Stimulated activated CD4-positive, alpha-beta T cell treated with anti-CD3 and anti-CD28 coated beads, Interleukin-1b, Interleukin-23, amount 100 ng/mL, for 1 hour (primary cell): ENCODE data around the gene EEFSEC.

Source experiments
- DNase-seq, 2 donors: peaks; one replicate each; pipeline ENCODE4 v3.0.0-alpha.2; 2020; ENCODE audit warnings: low read depth in 2 of 2

EEFSEC gene, protein sequence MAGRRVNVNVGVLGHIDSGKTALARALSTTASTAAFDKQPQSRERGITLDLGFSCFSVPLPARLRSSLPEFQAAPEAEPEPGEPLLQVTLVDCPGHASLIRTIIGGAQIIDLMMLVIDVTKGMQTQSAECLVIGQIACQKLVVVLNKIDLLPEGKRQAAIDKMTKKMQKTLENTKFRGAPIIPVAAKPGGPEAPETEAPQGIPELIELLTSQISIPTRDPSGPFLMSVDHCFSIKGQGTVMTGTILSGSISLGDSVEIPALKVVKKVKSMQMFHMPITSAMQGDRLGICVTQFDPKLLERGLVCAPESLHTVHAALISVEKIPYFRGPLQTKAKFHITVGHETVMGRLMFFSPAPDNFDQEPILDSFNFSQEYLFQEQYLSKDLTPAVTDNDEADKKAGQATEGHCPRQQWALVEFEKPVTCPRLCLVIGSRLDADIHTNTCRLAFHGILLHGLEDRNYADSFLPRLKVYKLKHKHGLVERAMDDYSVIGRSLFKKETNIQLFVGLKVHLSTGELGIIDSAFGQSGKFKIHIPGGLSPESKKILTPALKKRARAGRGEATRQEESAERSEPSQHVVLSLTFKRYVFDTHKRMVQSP

DNA sequence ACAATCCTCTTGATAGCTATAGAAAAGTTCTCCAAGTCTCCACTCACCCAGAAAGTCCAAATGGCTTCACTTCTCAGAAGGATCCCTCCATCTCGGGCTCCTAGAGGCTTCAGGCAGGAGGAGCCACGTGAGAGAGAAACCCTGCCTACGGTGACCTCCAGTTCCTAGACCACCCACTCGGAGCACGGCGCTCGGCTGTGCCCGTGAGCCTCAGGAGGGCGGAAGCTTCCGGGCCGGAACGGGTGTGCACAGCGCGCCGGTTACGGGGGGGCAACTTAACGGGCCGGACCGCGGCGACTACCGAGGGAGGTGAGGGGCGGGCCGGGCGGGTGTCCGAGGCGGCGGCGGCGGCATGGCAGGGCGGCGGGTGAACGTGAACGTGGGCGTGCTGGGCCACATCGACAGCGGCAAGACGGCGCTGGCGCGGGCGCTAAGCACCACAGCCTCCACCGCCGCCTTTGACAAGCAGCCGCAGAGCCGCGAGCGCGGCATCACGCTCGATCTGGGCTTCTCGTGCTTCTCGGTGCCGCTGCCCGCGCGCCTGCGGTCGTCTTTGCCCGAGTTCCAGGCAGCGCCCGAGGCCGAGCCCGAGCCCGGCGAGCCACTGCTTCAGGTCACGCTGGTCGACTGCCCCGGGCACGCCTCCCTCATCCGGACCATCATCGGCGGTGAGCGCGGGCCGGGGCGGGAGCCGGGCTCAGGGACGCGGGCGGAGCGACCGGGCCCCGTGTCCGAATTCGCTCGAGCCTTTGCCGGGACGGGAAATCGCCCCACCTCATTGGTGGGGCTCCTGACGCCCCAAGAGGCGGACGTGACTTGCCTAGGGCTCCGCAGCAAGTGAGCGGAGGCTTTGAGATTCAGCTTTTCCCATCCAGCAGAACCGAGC lies at the start of gene EEFSEC:
Gene EEFSEC (plus strand): TSS at position 326 of the 886 bp plus-strand sequence. CDS start 27 bp downstream, at position 353.
- DNase-seq, result peak; percentile 55 to 90

DNA sequence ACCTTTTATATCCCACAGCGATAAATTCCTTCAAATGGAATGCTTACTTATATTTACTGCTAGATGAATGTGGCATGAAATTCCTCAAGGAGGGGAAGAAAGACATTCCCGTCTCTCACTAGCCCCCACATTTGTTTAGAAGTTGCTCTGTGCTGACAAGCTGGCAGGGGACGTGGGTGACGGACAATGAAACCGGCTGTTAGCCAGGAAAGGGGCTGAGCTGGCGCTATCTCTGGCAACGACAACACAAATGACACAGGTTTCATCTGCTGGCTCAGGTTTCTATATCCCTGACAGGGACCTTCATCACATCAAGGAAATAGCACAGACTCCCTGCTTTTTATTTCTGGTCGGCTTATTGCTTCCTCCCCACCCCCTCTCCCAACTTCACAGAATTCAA lies 45.4 kb upstream of the EEFSEC start:
- DNase-seq, result no peak

DNA sequence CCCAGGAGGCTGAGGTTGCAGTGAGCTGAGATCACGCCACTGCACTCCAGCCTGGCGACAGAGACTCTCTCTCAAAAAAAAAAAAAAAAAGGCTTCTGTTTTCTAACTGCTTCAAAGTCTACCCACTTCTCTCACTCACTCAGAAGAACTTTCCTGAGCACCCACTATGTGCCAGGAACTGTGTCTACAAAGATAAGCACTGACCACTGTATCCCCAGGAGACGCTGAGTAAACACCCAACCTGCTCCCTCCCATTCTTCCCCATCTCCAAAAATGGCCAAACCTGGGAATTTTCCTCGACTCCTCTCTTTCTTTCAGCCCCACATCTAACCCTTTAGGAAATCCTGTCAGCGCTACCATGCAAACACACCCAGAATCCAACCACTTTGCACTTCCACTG lies 42.1 kb upstream of the EEFSEC start:
- no peak for DNase-seq

DNA sequence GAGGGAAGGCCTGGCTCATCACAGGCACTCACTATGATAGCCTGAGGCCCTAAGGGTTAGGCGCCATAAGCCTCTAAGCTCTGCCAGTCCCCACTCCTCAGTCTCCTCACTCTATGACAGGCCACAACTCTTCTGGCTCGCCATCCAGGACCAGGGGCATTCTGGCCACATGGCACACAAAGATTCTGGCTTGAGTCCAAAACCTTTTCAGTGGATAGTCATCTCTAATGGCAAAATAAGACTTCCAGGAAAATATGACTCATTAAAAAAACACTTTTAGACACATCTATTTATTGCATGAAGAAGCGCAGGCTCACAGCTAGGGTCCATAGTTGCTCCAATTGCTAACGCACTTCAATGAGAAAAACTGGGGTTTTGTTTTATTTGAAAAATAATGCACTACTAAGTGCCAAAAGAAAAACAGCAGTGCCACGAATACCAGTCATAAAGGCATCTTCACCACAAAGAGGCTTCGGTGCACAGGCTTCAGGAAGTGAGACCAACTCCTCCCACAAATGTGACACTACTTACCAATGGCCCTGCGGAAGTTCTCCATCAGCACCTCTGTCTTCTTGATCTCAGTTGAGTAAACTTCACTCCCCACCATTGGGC lies 40.8 kb upstream of the EEFSEC start:
- DNase-seq, result peak in 1 of 2 donors; percentile 5

DNA sequence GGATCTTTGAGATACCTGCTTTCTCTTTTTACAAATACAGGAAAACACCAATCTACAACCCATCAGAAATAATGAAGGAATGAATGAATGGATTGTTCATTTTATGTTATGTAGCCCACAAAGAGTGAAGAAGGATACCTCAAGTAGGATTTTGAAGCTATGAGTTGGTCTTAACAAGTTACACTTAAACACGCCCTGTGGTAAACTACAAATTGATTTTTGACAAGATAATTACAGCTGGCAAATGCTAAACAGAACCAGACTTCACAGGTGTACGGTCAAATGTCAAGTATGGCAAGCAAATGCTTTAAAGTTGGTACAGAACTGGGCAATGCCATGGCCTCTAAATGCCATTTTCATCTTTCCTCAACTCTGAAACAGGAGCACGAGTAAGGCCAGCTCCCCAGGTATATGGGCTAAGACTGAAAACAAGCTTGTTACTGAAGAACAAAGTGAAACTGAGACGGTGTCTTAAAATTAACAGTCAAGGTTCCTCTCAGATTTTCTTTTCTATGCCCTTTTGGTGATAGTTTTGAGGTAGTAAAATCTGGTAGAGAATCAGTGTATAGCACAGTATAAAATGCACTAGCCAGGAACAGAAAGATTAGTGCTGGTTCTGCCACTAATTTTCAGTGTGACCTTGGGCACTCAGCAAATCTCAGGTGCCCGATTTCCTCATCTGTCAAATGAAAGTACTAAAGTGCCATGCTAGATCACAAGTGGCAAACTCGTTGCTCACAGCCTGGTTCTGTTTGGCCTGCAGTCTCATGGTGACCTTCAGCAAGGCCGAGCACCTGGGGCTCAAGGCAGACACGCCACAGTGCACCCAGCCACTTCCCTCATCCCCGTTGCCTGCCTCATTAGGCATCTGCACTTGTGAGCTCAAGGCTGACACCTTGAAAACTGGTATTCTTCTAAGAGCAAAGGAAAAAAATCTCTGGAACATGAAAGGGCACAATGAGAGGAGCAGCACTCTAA lies 39.2 kb upstream of the EEFSEC start:
- DNase-seq, result no peak

DNA sequence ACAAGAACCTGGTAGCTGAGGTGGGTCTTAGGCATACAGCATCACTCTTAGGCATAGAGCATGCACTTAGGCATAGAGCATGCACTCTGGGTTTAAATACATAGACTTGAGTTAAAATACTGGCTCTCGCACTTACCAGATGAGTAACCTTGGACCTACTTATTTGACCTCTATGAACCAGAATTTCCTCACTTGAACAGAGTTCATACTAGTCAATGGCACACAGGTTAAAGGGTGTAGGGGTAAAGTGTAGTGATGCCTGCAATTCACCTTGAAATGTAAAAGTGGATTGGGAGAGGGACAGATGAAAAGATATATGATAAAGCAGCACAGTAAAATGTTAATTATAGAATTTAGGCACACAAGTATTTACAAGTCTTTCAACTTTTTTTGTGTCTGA lies 31.3 kb upstream of the EEFSEC start:
- no peak for DNase-seq

DNA sequence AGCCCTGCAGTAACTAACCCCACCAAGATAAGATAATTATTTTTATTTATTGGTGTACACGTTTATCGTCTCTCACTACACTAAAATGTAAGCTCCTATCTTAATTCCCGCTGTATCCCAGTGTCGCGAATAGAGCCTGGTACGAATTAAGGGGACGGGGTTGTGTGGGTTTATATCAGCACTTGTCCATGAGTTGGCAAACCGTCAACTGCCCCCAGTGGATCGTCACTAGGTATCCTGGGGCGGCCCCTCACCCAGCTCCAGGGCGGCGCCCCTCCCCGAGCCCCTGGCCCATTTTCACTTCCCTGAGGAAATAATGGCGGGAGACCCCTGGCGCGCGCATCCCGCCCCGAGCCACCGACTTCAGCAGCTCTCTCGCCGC lies 30.1 kb upstream of the EEFSEC start:
- no peak for DNase-seq

DNA sequence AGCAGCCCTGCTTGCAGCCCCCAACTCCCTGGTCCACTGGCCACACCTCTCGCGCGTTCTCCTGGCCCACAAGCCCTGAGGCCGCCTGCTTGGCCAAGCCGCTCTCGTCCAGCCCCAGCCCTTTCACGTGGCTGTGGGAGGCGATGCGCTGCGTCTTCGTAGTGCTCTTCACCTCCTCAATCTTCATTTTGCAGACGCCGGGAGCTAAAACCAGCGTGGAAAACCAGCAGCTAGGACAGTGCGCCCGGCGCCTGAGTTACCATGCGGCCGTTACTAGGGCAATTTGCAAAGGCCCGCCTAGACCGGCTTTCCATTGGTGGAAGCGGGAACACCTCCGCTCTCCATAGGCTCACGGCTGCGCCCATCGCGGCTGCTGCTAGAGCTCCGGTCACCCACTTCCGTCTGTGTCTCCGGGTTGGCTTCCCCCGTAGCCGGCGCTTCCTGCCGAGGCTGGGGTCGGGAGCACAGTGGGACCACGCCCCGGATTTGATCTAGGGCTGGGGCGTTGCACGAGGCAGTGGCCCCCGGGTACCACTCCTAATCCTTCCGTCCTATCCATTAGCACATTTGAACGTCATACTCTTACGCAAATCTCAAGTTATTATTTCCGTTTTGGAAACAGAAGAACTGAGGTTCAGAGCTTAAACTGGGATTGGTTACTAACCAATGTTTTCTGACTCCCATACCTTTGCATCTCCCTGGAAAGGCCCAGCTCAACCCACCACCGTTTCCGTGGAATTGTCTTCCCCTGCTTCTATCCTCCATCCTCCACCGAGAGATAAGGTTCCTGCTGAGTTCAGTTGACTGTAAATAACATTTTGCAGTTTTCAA lies 29.5 kb upstream of the EEFSEC start, which contains the start of gene RUVBL1:
Gene RUVBL1 (minus strand): TSS at position 275 of the 831 bp plus-strand sequence. CDS start 88 bp downstream, at position 187.
- peak; percentile 82 to 86 for DNase-seq

DNA sequence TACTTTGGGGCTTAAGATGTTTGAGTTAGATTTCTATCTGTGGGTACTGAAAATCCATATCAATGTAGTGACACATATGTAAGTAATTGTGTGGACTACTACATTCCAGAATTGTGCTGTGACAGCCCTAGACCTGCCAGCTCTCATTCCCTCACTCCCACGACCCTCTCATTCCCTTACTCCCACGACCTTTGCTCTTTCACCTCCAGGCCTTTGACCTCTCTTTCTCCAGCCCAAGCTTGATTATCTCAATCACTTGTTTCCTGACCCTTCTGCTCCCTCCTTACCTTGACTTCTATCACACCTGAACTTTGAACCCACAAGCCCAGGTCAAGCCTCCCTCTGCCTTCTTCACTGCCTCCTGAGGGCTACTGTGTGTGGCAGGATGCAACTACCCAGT lies 26.0 kb upstream of the EEFSEC start:
- no peak for DNase-seq

DNA sequence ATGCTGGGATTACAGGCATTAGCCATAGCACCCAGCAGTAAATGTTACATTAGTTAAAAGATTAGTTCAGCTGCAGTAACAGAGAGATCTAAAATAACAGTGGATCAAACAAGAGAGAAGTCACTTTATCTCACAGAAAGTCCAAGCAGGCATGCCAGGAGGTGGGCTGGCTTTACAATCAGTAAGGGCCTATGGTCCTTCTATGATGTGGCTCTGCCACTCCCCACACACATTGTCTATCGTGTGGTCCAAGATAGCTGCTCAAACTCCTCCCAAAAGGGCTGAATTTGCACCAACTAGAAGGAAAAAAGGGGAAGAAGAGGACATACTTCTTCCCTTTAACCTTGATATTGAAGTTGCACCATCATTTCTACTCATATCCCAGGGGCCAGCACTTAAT lies 25.0 kb upstream of the EEFSEC start:
- no peak for DNase-seq

DNA sequence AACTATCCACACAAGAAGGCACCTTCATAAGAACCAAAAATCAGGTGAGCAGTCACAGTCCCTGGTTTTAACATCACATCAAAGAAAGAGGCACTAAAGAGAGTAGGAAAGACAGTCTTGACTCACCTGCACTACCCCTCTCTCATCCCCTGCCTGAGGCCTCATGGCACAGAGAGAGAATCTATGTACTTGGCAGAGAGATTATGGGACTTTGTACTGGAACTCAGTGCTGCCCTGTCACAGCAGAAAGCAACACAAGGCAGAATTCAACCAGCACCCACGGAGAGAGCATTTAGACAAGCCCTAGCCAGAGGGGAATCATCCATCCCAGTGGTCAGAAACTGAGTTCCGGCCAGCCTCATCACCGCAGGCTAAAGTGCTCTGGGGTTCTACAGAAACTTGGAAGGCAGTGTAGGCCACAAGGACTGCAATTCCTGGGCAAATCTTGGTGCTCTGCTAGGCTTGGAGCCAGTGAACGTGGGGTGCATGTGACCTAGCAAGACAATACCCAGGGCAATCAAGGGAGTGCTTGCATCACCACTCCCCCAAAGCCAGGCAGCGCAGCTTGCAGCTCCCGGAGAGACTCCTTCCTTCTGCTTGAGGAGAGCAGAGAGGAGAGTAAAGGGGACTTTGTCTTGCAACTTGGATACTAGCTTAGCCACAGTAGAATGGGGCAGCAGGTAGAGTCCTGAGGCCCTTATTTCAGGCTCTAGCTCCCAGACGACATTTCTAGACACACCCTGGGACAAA lies 21.2 kb upstream of the EEFSEC start:
- DNase-seq, result no peak

DNA sequence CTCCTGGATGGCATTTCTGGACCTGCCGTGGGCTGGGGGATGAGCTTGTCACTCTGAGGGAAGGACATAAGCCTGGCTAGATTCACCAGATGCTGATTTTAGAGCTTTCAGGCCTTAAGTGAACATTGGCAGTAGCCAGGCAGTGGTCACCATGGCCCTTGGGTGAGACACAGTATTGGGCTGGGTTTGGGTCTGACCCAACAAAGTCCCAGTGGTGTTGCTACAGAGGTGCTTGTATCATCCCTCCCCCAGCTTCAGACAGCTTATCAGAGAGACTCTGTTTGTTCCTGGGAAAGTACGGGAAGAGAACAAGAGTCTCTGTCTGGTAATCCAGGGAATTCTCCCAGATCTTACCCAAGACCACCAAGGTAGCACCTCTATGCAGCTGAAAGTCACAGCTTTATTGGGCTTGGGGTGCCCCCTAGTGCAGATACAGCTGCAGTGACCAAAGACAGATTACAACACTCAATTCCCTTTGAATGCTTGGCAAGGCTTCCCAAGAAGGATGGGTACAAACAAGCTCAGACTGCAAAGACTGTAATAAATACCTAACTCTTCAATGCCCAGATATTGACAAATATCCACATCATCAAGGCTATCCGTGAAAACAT lies 19.9 kb upstream of the EEFSEC start:
- DNase-seq, result peak in 1 of 2 donors; percentile 9

DNA sequence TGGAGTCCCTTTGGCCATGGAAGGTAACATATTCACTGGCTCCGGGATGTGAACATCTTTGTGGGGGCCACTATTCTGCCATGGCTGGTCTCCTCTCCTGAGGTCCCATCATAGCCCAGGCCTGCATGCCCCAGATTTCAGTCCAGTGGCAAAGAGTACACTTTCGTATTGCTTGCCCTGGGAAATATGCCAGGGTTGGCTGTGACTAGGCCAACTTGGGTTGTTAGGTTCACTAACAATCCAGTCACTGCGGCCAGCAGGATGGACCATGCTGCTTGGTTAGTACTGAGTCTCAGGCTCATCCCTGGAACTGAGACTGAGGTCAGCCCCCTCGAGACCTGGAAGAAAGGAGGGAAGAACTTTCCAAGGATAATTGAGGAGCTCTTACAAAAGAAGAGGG lies 9.8 kb upstream of the EEFSEC start:
- no peak for DNase-seq

DNA sequence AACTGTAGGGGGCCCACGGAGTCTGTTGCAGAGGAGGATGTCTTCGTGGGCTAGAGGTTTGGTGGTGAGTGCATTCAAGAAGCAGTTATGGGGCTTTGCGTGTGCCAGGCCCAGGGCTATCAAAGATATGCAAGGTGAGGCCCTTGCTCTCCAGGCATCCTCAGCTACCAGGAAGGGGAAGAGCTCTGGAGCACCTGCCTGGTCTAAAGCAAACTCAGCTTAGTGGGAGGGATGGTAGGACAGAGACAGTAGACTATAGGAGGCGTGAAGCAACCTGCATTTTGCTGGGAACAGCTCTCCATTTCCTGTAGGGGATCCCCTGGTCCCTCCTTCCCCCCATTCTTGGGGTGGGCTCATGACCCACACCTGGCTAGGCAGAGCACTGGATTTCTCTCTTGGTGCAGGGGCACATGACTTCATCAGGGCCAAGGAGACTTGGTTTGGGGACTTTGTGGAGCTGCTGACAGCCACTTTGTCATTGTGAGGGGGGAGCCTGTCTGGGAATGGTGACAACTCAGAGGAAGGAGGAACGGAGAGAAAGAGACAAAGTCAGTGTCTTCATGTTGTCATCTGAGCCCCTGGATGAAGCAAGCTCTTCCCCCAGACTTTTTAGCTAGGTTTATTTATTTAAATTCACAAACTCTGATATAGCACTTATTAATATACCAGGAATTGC lies 8.6 kb upstream of the EEFSEC start:
- DNase-seq, result no peak

DNA sequence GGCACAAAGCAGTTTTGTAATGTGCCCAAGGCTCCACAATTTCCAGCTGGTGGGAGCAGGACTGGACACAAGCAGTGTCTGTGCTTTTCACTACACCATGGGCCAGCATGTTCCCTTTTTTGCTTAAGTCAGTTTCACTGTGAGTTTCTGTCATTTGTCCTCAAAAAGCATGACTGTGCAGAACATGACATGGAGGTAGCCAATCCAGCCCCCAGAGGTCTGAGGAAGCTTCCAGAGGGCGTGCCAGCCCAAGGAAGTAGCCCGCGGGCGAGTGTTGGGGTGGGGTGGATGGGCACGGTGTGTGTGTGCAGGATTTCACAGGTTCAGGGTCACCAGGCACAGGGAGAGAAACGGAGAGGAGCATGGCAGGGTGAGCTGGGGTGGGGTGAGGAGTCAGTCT lies 8.0 kb upstream of the EEFSEC start:
- DNase-seq, result no peak

DNA sequence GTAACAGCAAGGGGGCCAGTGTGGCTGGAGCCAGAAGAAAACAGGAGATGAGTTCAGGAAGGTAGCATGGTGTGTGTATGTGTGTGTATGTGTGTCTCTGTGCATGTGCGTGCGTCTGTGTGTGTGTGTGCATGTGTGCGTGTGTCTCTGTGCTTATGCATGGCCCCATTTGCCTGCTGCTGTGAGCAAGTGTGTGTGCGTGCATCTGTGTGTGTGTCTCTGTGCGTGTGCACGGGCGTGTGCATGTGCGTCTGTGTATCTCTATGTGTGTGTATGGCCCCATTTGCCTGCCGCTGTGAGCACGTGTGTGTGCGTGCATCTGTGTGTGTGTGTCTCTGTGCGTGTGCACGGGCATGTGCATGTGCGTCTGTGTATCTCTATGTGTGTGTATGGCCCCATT lies 7.1 kb upstream of the EEFSEC start:
- no peak for DNase-seq

DNA sequence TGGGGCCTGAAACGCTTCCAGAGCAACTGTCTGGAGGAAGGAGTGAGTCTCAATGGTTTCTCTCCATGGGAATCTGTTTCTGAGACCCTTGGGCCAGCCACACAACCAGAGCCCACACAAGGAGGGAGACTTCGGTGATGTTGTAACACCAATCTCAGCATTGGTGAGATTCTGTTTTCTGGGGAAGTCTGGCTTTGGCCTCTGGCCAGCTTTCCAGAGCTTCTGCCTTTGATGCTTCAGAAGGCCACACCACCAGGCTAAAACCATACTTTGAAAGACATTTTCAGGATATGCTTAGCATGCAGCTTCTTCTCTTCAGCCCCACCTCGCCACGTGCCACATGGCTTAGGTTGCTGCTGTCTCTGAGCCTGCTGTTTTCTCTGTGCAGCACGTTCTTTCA lies 3.6 kb upstream of the EEFSEC start:
- DNase-seq, result no peak

DNA sequence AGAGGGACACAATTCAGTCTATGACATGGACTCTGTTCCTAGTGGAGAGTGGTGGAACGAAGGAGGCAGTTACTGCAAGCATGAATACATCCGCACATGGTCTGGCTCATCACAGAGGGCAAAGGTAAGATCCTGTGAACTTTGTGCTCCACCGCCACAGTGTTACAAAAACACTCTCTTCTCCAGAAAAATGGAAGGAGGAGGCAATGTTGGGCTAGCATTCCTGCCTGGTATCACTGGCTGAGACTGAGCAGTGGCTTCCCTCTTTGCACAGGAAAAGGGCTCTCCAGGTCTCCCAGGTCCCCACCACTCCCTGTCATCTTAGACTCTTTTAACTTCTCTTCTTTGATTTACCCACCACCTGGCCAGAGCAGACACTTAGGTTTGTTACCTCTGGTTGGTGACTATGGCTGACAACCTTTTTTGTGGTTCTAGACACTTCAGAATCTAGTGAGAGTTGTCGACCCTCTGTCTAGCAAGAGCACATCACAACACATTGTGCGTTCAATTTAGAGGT lies 1.5 kb upstream of the EEFSEC start:
- no peak for DNase-seq
